Stimulated activated CD4-positive, alpha-beta T cell treated with anti-CD3 and anti-CD28 coated beads, Interleukin-4, amount 100 ng/mL, for 1 hour (primary cell): ENCODE results near the gene CASR.

Experiments
- DNase-seq: peaks from one replicate; pipeline ENCODE4 v3.0.0-alpha.2; 2020

Gene CASR

DNA sequence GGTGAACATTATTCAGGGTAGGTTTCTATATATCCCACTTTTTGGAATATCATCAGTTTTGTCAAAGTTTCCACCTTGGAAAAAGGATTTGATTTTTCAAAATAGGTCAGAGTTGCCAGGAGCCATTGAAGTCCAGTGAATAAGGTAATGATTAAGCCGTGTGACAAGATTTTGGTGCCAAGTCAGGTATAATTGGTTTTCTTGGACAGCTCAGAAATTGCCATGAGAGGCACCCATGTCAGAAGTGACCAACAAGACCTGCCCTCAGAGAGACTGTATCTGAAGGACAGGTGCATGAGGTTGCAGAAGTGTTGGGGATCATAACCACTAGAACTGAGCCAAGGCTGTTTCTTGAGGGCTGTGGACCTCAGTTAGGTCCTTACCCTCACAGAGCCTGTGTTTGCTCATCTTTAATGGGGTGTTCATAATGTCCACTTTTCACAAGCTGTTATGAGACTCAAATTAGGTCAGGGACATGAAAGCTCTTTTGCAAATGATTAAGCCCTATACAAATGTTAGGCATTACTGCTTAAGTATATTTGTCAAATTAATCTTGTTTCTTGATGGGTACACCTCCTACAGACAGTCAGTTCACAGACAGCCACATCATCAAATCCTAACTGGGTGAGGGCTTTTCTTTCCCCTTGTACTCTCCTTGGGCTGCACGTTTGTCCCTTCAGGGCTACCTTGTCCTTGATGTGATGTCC lies 32.3 kb downstream of the CASR start:
- DNase-seq, result no peak

- no peak for DNase-seq
Measured at GRCh38 chr3:122217901-122218300, 34.4 kb downstream of the CASR start.

GRCh38 chr3:122219242-122219872 lies 35.9 kb downstream of the CASR start:
- DNase-seq, result no peak

- DNase-seq, result no peak
Measured at GRCh38 chr3:122227036-122227781, 43.7 kb downstream of the CASR start.

GRCh38 chr3:122230174-122230573 lies 46.7 kb downstream of the CASR start:
- no peak for DNase-seq

DNA sequence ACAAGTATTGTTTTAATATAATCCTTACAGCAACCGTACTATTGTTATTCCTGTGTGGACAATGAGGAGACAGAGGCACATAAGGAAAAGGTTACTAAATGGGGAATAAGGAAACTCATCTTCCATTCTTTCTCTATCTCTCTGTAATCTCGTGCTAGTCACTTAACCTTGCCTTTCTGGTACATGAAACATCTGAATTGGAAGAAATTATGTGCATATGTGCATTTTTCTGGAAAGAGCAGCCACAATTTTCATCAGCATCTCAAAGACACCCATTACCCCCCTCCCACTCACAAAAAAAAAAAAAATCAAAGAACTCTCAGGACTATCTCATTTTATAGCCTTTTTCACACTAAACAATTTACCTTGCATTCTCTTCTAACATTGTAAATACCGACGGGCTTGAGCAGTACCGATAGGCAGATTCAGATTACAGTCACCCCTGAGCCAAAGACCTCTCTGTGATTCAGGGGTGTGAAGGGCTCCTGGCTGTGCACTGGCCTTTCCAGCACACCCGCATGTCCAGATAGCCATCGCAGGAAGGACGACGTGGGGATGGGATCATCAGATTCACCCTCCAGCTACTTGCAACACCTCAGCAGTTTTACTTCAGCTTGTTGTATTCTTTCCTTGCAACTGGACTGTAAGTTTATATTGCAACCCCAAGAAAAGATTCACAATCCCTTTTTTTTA lies 48.1 kb downstream of the CASR start:
- DNase-seq, result no peak

- no peak for DNase-seq
Measured at GRCh38 chr3:122232485-122232884, 49.0 kb downstream of the CASR start.

DNA sequence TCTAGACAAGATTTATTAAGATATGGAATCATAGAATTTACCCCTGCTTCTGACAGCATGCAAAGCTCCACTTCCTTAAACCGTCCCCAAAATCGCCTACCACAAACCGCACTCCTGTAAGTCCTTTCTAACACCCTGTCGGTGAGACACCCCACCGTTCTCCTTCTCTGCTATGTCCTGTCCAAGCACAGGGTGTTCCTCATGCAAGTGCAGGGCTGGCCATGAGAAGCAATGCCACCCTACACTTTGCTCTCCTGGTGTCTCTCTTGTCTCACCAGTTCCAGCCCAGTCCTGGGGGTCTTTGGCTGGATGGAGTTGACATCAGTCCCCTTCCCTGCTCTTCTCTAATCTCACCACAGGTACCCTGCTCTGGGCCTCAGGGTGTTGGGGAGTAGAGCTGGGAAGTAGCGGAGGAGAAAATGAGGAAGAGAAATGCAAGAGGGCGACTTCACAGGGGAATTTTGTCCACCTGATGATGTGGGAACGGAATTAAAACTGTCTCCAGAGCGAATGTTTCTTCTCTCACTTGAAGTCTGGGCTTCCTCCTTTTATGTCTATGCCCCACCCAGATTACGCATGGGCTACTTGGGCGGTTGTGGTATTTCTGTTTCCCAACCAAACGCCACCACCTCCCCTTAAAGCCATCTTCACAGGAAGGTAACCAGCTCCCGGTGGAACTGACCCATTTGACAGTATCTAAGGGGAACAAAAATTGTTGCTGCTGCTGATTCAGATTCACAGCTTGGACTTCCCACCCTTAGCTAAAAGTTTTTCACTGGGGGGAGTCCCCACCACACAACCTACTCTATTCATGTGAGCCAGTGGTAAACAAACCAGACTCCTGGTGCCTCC lies 49.9 kb downstream of the CASR start:
- DNase-seq, result no peak

DNA sequence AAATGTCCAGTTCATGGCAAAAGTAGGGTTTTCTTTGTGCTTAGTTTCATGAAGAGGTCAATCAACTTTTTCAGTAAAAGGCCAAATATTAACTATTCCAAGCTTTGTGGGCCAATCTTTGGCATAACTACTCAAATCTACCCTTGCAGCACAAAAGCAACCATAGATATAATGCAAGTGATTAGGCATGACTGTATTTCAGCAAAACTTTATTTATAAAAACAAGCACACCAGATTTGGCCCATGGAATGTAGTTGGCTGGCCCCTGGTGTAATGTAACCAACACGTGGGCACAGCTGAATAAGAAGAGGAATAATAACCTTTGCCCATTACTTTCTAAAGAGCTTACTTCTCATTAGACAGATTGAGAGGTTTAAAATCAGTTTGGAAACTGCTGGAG lies 50.6 kb downstream of the CASR start:
- DNase-seq, result no peak

DNA sequence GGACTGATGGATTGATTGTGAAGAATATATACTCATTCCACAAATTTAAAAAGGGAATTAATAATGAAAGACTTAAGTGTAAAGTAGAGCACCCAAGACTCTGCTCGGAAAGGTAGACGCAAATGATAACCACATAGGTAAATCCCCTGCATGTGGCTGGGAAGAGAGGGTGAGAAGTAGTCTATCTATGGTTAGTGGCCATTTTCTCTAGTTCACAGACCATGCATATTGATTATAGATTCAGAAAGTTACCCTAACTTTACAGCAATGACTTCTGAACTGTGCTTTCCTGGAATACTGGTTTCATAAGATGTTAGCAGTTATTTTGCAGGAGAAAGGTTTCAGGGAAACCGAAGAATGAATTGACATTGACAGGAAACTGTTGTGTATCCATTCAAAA lies 51.7 kb downstream of the CASR start:
- no peak for DNase-seq

- DNase-seq, result no peak
Measured at GRCh38 chr3:122239112-122239511, 55.6 kb downstream of the CASR start.

DNA sequence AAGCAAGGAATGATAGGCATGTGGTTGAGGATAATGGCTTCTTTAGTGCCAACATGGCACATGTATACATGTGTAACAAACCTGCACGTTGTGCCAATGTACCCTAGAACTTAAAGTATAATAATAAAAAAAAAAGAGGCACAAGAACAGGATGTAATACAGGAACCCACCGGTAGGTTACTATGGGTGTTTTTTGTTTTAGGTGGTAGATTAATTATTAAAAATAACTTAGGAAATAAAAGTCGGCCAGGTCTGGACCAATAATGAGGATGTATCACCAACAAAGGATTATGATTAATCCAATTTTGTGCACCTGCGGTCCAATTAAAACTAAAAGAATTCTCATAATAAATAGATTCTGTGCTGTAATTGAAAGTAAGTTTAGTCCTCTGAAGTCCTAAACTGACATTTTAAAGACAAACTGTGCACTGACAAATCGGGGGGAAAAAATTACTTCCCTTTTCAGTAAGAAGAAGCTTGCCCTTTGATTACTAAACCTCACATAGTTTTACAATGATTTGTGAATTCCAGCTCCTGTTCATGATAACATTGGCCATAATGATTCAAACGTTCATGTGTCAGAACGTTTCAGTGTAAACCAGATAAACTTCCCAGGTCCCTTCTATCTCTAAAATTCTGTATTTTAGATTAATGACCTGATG lies 62.2 kb downstream of the CASR start:
- no peak for DNase-seq

- DNase-seq, result no peak
Measured at GRCh38 chr3:122246199-122246598, 62.7 kb downstream of the CASR start.

DNA sequence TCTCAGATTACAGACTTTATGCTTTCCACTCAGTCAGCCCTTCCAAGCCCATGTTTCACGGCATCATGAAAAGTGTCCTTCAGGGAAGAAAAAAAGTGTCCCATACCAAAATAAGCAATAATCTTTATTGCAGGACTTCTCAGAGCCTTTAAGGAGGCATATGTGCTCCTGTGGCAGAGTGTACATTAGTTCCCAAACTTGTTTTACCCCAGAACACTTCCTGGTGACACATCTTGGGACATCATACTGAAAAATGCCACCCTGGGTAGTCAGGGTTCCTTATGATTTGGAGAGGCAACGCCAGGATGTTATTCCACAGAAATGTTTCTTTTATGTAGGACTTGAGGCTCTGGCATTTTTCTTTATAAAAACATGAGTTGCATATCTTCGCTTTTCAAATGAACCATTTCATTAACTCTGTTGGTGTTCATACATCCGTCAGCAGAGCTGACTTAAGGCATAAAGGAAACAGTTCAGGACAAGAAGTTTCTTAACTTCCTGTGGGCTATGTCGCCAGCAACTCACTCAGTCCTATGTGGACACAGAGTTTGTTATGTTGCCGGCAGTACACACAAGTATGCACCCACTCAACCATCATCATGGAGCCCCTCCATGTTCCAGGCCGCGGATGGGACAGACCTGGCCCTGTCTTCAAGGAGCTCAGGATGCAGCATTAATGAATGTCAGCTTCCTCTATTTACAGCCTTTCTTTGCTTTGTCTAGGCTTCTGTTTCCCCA lies 63.8 kb downstream of the CASR start:
- DNase-seq, result no peak

GRCh38 chr3:122247825-122248185 lies 64.3 kb downstream of the CASR start:
- no peak for DNase-seq

GRCh38 chr3:122251428-122251827 lies 68.0 kb downstream of the CASR start:
- no peak for DNase-seq

- DNase-seq, result no peak
Measured at GRCh38 chr3:122253581-122253980, 70.1 kb downstream of the CASR start.

DNA sequence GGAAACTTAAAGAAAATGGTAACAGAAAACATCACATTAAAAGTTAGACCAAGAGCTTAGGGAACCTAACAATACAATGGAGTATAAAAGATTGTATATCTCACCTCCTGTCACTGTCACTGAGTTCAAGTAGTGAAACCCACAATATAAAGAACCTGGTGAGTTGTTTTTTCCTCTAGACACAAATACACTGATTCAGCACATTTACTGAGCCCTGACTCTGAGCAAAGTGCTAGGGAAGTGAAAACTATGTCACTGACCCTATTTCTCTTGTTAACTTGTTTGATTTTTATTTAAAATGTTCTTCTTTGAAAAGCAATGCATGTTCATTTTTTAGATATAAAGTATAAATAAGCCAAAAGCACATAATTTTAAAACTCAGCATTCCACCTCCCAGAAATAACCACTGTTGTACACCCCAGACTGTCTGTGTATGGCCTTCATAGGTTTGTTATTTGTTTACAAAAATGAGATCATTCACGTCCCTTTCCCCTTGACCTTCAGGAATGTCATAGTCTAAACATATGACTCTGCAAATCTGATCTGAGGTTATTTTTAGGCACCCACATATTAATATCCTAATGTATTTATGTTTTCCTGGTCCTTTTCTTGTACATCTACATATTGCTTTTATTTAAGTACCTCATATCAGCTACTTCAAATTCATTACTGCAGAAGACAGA lies 72.4 kb downstream of the CASR start:
- no peak for DNase-seq

DNA sequence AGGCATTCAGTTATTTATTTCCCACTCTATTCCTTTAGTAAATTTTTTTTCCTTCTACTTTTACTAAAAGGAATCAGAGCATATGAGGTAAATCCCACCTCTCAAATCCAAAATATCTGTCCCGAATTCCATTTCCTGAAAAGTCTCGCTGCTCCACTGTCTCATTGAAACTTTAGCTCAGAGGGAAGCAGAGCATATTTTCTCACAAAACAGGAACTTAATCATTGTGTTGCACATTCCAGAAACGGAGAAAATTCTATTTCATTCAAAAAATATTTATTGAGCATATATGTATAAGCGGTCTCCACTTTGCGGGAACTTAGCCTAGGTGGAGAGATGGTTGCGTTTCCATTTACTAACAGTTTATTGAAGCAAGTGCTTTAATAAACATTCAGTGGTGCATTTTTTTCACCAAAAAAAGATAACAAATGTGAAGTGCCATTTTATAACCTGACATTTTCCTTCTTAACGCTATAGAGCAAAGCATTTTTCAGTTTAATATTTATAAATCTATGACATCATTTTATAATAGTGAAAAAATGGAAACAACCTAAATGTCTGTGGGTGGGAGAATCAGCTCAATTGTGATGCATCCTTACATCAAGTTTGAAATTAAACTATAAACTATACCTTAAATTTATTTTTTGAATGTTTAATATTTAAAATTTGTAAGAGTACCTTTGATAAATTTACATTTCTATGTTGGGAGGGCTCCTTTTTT lies 74.3 kb downstream of the CASR start:
- DNase-seq, result no peak

DNA sequence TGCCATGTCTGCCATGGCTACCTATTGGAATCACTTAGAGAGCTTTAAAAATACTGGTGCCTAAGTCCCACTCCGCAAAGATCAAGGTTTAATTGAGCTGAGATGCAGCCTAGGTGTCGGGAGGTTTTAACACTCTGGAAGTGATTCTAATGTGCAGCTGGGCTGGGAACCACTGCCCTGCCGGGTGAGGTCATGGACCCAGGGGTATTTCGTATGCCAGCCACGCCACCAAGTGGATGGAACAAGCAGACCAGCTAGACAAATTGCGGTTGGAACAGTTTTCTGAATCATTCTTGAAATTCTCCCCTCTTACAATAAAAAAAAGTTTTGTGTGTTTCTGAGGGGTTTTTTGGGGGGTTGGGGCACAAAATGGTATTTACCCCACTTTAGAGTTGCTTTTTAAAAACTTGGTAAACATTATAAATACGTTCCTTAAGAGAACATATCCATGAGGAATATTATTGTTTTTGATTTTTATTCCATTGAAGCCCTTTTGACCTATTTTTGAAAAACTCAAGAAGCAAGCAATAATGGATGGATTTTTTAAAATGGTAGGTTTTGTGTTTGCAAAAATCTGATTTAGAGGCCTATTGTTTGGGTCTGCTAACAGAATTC lies 75.4 kb downstream of the CASR start:
- peak; percentile 47 for DNase-seq
